Endothelial cell of umbilical vein (primary cell): ENCODE results near the gene CELA2B. TPM values are rescaled to one million over a fixed set of nuclear protein-coding genes. Genes with fewer than 3 reads are reported as not detected.

Experiments used
- BruUV-seq: library from RNA; stranded (reverse); fragments of 400-500 nt; replicated peaks from 2 replicates; lab custom pipeline; 2021; lab: Mats Ljungman, UMichigan
- CTCF ChIA-PET: fragments of 300-600, 350-600 bp; sonication (Branson Sonifier 250); formaldehyde crosslinking; loops from one replicate; lab custom pipeline; 2021; ENCODE audit warnings: antibody characterized with exemption, inconsistent platforms; lab: Charles Lee
- POLR2A ChIA-PET: fragments of 300-600, 350-600 bp; sonication (Branson Sonifier 250); formaldehyde crosslinking; loops from one replicate; lab custom pipeline; 2021; ENCODE audit warnings: antibody characterized with exemption, inconsistent platforms; lab: Charles Lee
- DNase-seq: peaks from one replicate; pipeline ENCODE4 v3.0.0-alpha.2; 2011; ENCODE audit warnings: low read depth, low spot score
- FAIRE-seq: peaks from 2 replicates; lab custom pipeline; 2011; peaks lifted over from hg19 to GRCh38; lab: Jason Lieb, UNC
- H2AFZ ChIP-seq: 2 replicates; pipeline ENCODE4 v1.6.0; 2012; ENCODE audit warnings: low read depth, low read length, control low read depth, inconsistent platforms
- H3K27ac ChIP-seq: 2 replicates; pipeline ENCODE4 v1.5.1; 2011; ENCODE audit warnings: low read depth, mild to moderate bottlenecking, control low read depth, low read length, moderate library complexity; ENCODE audit not compliant: insufficient read depth
- H3K27me3 ChIP-seq, 2 experiments: 2 replicates each; pipeline versions ENCODE4 v1.6.0 to v1.6.1; 2011; ENCODE audit warnings: low read length in 2 of 2, mixed read lengths in 1 of 2; ENCODE audit not compliant: control insufficient read depth in 2 of 2, insufficient read depth in 2 of 2
- H3K36me3 ChIP-seq, 2 experiments: 2 replicates in 1 of 2; 3 replicates in 1 of 2; pipeline ENCODE4 v1.5.1; 2011; ENCODE audit warnings: low read length in 2 of 2, mild to moderate bottlenecking in 1 of 2, moderate library complexity in 1 of 2; ENCODE audit not compliant: control insufficient read depth in 2 of 2, insufficient read depth in 2 of 2; ENCODE audit errors: extremely low read depth in 1 of 2
- H3K4me1 ChIP-seq: 3 replicates; pipeline ENCODE4 v1.5.1; 2011; ENCODE audit warnings: mild to moderate bottlenecking, low read length; ENCODE audit not compliant: control insufficient read depth, insufficient read depth; ENCODE audit errors: extremely low read depth
- H3K4me2 ChIP-seq: 2 replicates; pipeline ENCODE4 v1.6.1; 2011; ENCODE audit warnings: low read length, control low read depth, mixed read lengths; ENCODE audit not compliant: insufficient read depth
- H3K4me3 ChIP-seq, 3 experiments: fragments of 200-600 bp in 1 of 3; sonication (generic), shearing (Covaris generic) in 1 of 3; replicated peaks in 1 of 3; 2 replicates each; pipeline ENCODE4 v1.5.1; 2011 to 2016; ENCODE audit warnings: control low read depth in 3 of 3, low read length in 3 of 3, mild to moderate bottlenecking in 2 of 3, inconsistent platforms in 1 of 3, low read depth in 1 of 3, moderate library complexity in 1 of 3; ENCODE audit not compliant: insufficient read depth in 1 of 3
- H3K79me2 ChIP-seq: 2 replicates; pipeline ENCODE4 v1.6.0; 2012; ENCODE audit warnings: low read length, inconsistent platforms; ENCODE audit not compliant: control insufficient read depth, insufficient read depth
- H3K9ac ChIP-seq: replicated peaks from 2 replicates; pipeline ENCODE3; 2011; ENCODE audit warnings: low read length, control low read depth; ENCODE audit not compliant: insufficient read depth; ENCODE audit errors: extremely low read depth
- H3K9me1 ChIP-seq: replicated peaks from 3 replicates; pipeline ENCODE4 v1.6.0; 2011; ENCODE audit warnings: mild to moderate bottlenecking, low read length; ENCODE audit not compliant: control insufficient read depth, insufficient read depth; ENCODE audit errors: extremely low read depth
- H3K9me3 ChIP-seq: replicated peaks from 2 replicates; pipeline ENCODE4 v1.5.1; 2012; ENCODE audit warnings: low read length, inconsistent platforms; ENCODE audit not compliant: control insufficient read depth, insufficient read depth
- H4K20me1 ChIP-seq: replicated peaks from 2 replicates; pipeline ENCODE3; 2011; ENCODE audit warnings: mild to moderate bottlenecking, low read length; ENCODE audit not compliant: control insufficient read depth, insufficient read depth; ENCODE audit errors: extremely low read depth
- GATA2 ChIP-seq: IDR thresholded peaks from 2 replicates; pipeline ENCODE4 v1.7.0; 2011; ENCODE audit warnings: low read depth, mild to moderate bottlenecking, moderate library complexity, mixed read lengths, low read length; ENCODE audit not compliant: insufficient read length, insufficient read depth
- JUN ChIP-seq: IDR thresholded peaks from 2 replicates; pipeline ENCODE4 v1.6.1; 2011; ENCODE audit warnings: borderline replicate concordance, low read depth; ENCODE audit not compliant: insufficient read length, insufficient read depth
- POLR2A ChIP-seq: IDR thresholded peaks from 2 replicates; pipeline ENCODE4 v1.6.1; 2012; ENCODE audit warnings: low read depth, mild to moderate bottlenecking, control low read depth, low read length
- dilution Hi-C: fragments of 300-500 bp; cut with MboI; formaldehyde crosslinking; loops from one replicate; pipeline ENCODE4 v1.15.0; 2019; ENCODE audit warnings: low sequenced_read_pairs; ENCODE audit not compliant: extremely low pct_ligation_motif_present
- intact Hi-C: fragments of 100-400 bp; cut with micrococcal nuclease; formaldehyde crosslinking; loops from one replicate; pipeline ENCODE4 v1.10.0; 2022
- polyA plus RNA-seq, 4 experiments: library from polyadenylated mRNA; depleted of rRNA in 3 of 4; stranded (reverse) in 3 of 4; unstranded in 1 of 4; fragments of >200 nt; gene quantifications; 2 replicates each; pipeline versions ENCODE4 v1.2.1 to v1.2.3, GENCODE V29; 2011 to 2012; ENCODE audit warnings: missing spikeins in 1 of 4
- total RNA-seq: library from RNA; stranded (reverse); gene quantifications from 2 replicates; pipeline ENCODE4 v1.2.3, GENCODE V29; 2021
- TF ChIP-seq, protein P1 (sequence below): IDR thresholded peaks from 2 replicates; pipeline ENCODE4 v1.6.1; 2011; ENCODE audit not compliant: insufficient read depth, insufficient read length
- TF ChIP-seq, protein P2 (sequence below), 2 donors: IDR thresholded peaks; 1 replicate in 1 of 2; 2 replicates in 1 of 2; pipeline ENCODE4 v1.5.1; 2011; ENCODE audit warnings: low read length in 2 of 2, mild to moderate bottlenecking in 2 of 2, moderate library complexity in 2 of 2, control low read depth in 1 of 2, inconsistent platforms in 1 of 2, low read depth in 1 of 2; ENCODE audit not compliant: insufficient read depth in 1 of 2; ENCODE audit errors: extremely low read depth in 1 of 2

CELA2B gene
- total and polyA plus RNA-seq, 2 donors (not counting 3 experiments of a cell fraction or from before 2014, with no cell fraction given) = not detected

DNA sequence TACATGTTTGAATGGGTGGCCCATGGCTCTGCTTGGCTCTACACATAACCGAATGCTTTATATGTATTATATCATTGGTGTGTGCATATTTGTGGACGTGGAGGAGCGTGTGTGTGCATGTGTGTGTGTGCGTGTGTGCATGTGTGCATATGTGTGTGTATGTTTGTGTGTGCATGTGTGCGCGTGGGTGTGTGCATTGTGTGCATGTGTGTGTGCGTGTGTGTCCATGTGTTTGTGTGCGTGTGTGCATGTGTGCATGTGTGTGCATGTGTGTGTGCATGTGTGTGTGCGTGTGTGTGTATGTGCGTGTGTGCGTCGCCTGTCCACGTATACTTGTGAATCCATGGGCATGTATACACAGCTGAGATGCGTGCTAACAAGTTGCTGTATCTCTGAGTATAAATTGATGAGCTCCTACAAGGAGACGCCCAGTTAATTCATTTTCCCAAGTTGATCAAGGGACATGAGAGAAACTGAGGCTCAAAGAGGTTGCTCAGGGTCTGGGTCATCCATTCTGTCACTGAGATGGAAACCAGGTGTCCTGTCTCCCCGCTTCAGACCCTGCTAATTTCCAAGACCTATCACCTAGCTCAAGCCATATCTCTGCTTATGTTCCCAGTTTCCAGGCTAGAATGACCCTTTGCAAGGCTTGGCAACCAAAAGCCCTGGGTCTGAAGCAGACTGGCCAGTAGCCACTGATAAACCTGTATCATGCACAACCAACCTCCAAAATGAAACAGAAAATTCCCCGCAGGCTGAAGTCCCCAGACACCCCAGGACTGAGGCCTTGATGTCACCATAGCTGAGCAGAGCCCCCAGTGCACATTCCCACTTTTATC is 40.4 kb upstream of the CELA2B start:
- CTCF ChIA-PET = interaction anchor here (1.7 to 13.1 kb wide), 2 partner anchors 98 to 112 kb away, joined by 4 to 332 read pairs; no protein-coding TSS in a partner anchor
- DNase-seq = no peak
- intact Hi-C loops = no loop called here

DNA sequence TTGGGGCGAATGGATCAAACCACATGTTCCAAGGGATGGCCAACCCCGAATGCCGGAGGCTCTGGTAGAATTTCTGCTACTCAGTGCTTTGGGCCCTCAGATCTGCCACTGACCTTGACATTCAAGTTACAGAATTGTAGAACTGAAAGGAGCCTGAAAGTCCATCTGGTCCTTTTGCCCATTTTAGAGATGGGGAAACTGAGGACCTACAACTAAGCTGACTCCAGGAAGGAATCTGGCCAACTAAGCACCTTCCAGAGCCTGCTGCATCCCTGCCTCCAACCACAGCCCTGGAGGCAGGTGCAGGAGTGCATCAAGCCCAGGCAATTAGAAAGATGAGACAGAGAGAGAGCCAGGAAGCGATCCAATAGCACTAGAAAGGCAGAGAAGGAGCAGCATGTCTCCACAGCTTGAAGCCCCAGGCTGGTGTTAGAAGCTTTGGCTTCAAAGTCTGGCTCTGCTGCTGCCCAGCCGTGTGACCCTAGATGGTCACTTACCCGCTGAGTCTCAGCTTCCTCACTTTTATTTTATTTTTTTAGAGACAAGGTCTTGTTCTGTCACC is 38.9 kb upstream of the CELA2B start:
- intact Hi-C loops = no loop called here
- POLR2A ChIA-PET = no interaction called here
- no peak for FAIRE-seq

More for the DNA sequence above, 40.4 kb upstream of the CELA2B start:
- Histone ChIP-seq H3K79me2 (no peaks in the 10 kb centered on the region), H3K27me3 (no peaks in the 10 kb centered on the region), H3K9me1 (no peaks in the 10 kb centered on the region), H3K27ac (no peak overlapping the region), H3K36me3 (no peaks in the 10 kb centered on the region), H4K20me1 (no peaks in the 10 kb centered on the region), H3K4me1 (no peaks in the 10 kb centered on the region), H3K4me3 (no peak overlapping the region), H3K9me3 (no peaks in the 10 kb centered on the region), H3K9ac (no peak overlapping the region), H3K4me2 (no peak overlapping the region), H2AFZ (no peak overlapping the region)
- TF ChIP-seq JUN (no peak), POLR2A (peak; percentile 48)
- no TSS peak for BruUV-seq
- POLR2A ChIA-PET = no interaction called here
- dilution Hi-C loops = no loop called here
- no peak for FAIRE-seq

More for the DNA sequence above, 38.9 kb upstream of the CELA2B start:
- Histone ChIP-seq H3K9me3 (no peaks in the 10 kb centered on the region), H3K79me2 (no peaks in the 10 kb centered on the region), H3K9ac (no peak overlapping the region), H3K36me3 (no peaks in the 10 kb centered on the region), H3K4me3 (no peak overlapping the region), H2AFZ (no peak overlapping the region), H3K9me1 (no peaks in the 10 kb centered on the region), H3K4me2 (no peak overlapping the region), H4K20me1 (no peaks in the 10 kb centered on the region), H3K27ac (no peak overlapping the region), H3K27me3 (no peaks in the 10 kb centered on the region), H3K4me1 (no peaks in the 10 kb centered on the region)
- BruUV-seq = no TSS peak
- TF ChIP-seq, protein P1, sequence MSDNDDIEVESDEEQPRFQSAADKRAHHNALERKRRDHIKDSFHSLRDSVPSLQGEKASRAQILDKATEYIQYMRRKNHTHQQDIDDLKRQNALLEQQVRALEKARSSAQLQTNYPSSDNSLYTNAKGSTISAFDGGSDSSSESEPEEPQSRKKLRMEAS = no peak
- TF ChIP-seq GATA2 (no peak), POLR2A (no peak)
- TF ChIP-seq, protein P2, sequence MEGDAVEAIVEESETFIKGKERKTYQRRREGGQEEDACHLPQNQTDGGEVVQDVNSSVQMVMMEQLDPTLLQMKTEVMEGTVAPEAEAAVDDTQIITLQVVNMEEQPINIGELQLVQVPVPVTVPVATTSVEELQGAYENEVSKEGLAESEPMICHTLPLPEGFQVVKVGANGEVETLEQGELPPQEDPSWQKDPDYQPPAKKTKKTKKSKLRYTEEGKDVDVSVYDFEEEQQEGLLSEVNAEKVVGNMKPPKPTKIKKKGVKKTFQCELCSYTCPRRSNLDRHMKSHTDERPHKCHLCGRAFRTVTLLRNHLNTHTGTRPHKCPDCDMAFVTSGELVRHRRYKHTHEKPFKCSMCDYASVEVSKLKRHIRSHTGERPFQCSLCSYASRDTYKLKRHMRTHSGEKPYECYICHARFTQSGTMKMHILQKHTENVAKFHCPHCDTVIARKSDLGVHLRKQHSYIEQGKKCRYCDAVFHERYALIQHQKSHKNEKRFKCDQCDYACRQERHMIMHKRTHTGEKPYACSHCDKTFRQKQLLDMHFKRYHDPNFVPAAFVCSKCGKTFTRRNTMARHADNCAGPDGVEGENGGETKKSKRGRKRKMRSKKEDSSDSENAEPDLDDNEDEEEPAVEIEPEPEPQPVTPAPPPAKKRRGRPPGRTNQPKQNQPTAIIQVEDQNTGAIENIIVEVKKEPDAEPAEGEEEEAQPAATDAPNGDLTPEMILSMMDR (IDR thresholded peaks at IDR 0.05; ENCODE audit: extremely low read depth in 1 of 2, insufficient read depth in 1 of 2, low read depth in 1 of 2, low read length in 2 of 2) = no peak
- no peak for DNase-seq
- CTCF ChIA-PET = interaction anchor here (3.1 kb wide), 1 partner anchor 114 kb away, joined by 12 read pairs; no protein-coding TSS in a partner anchor
- dilution Hi-C loops = no loop called here
